IPS DF 19.7 (cell line): Measurements from ENCODE around the gene PTPRT.

ENCODE experiments used
- DNase-seq: peaks from one replicate; pipeline ENCODE4 v3.0.0-alpha.2; 2013; ENCODE audit warnings: low read depth, low spot score

The PTPRT gene

DNA sequence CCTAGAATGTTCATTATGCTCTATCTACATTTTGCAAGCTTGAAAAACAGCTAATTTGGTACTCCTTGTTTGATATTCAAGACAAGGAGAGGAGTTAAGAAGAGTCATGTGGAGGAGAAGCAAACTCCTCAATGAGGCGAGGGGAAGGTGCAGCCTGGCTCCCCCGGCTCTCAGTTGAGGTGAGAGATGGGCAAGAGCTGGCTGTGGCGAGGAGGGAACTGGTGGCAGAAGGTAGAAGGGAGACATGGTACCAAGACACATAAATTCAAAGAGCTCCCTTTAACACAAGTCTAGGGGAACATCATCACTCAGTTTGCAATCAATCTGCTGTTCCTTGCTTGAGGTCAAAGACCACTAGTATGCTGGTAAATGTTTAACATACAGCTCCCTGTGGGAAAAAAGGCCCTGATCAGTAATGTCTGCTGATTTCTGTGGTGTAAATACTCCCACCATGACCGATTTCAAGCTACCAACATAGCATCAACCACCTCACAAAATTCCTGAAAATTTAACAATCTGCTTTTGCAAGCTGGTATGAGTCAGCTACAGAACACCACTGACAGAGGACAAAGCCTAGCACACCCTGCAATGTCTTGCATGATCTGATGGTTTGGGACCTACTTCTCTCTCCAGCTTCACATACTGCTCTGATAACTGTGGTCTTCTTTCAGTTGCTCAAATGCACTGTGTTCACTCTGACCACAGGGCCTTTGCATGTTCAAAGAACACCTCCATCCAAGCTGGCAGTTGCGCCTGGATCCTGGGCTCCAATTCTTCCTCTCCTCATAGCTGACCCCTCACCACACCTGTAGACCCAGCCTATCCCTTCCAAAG lies 1055.2 kb downstream of the PTPRT start:
- no peak for DNase-seq

DNA sequence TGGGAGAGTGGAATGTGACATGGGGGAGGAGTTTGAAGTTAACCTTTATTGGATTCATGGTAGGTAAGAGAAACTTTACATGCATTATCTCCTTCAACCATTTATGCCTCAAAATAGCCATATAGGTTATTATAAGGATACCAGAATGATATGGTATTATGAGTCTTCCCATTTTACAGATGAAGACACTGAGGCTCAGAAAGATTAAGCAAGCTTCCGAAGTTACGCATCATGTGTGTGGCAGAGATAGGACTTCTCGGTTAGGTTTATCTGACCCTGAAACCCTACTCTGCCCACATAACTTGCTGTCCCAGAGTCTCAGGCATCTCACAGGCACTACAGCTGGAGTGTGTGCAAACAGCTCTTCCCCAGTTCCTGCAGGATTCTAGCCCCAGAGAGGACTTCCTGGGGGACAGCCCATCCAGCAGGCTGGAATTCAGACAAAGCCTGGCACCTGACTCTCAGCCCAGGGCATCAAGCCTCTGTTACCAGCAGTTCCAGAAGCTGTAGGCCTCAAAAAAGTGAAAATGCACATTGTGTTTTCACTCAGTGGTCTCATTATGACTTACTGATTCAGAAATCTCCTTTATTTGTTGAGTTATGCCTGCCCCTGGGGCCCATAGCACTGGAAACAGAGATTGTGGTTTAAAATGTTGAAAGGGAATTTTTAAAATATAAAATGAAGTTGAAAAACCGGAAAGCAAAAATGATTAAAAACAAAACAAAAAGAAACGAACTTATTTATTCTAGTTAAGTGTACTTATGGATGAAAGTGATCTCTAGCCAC lies 1058.7 kb downstream of the PTPRT start:
- no peak for DNase-seq

DNA sequence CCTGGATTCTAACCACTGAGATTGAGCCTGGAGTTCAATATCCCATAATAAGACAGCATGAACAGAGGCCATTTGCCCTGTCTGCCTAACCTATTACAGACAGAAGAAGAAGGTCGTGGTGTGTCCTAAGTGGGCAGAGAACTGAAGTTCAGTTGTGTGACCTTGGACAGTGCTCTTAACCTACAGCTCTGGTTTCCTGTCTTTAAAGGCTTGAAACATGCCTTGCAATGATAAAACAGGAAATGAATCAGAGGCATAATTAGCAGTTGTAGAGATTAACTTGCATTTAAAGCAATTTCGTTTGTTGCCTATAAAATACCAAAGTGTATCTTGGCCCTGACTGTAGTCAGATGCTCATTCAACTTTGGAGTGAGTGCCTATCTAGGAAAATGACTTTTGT lies 1064.3 kb downstream of the PTPRT start:
- DNase-seq = no peak

GRCh38 chr20:42123981-42124473 lies 1065.7 kb downstream of the PTPRT start:
- DNase-seq = no peak

DNA sequence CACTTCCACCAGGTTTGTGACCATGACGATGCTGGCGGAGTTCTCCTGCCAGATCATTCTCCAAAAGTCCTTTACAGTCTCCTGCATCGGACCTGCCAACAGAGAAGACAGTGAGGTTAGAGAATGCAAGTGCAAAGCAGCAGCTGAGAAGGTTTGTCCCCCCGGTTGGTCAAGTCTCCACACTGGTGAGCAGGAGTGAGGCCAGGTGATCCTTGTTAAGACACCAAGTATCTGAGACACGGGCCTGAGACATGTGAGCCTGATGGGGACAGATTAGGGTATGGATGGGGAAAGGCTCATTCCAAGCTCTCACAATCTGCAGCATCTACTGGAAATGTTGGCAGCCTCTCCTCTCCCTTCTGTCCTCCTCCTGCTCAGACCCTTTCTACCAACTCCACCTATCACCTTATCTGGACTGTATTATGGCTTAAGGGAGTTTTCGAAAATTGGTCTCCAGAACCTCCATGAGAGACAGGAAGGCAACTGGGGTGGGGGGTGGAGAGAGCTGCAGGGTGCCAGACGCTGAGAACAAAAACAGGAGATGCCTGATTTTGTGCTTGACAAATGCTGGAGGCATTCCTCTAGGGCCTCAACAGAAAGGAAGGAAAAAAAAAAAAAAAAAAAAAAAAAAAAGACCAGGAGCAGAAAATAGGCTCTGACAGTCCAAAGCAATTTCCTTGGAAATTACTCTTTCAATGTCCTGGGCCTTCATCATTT lies 1071.1 kb downstream of the PTPRT start:
- no peak for DNase-seq

- no peak for DNase-seq
Measured at GRCh38 chr20:42118001-42118400, 1071.7 kb downstream of the PTPRT start.

GRCh38 chr20:42113236-42113635 lies 1076.5 kb downstream of the PTPRT start:
- DNase-seq = no peak

DNA sequence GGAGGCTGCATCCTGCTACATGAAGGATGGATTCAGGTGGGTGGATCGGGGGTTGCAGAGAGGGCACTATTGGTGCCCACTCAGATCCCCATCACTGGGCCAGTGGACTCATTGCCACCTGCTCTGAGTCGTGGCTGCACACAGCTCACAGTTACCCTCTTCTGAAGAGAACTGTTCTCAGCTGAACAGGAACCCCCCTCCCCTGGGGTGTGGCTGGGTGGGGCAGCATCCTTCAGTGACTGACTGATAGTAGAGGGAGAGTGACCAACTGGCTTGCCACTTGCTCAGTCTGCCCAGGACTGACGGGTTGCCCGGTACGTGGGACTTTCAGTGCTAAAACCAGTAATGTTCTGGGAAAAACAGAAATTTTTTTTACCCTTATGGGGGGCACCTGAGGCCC lies 1077.5 kb downstream of the PTPRT start:
- no peak for DNase-seq

GRCh38 chr20:42111349-42111748 lies 1078.4 kb downstream of the PTPRT start:
- DNase-seq = no peak

GRCh38 chr20:42110301-42110700 lies 1079.4 kb downstream of the PTPRT start:
- DNase-seq = no peak

DNA sequence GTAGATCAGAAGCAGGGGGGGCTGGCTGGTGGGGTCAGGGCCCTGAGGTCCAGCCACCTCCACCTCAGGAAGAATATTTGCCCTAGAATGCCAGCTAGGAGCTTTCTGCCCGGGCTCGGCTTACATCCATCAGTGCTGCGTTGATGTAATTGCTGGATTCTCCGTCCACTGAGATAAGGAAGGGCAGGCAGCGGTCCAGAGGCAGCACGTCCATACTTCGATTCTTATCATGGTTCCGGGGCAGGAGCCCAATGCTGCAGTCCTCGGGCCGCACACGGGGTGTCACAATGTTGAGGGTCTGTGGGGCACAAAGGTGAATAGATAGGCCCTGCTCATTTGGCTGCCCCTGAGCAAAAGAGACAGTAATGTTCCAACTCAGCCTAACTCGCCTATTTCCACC lies 1087.7 kb downstream of the PTPRT start:
- no peak for DNase-seq

- DNase-seq = no peak
Measured at GRCh38 chr20:42100137-42100704, 1089.5 kb downstream of the PTPRT start.

DNA sequence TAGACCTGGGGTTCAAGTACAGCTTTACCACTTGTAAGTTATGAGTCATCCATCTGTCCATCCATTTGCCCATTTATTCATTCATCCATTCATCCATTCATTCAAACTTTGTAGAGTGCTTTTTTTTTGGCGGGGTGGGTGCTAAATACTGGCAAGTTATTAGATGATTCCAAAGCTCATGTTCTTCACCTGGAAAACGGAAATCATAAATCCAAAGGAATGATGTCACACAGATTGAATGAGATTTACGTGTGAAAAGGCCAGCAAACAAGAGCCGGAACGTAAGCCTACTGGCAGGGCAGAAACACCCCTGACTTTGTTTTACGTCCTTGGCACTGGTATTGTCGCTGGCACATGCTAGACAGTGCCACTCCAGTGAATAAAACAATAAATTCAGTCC lies 1090.6 kb downstream of the PTPRT start:
- no peak for DNase-seq

DNA sequence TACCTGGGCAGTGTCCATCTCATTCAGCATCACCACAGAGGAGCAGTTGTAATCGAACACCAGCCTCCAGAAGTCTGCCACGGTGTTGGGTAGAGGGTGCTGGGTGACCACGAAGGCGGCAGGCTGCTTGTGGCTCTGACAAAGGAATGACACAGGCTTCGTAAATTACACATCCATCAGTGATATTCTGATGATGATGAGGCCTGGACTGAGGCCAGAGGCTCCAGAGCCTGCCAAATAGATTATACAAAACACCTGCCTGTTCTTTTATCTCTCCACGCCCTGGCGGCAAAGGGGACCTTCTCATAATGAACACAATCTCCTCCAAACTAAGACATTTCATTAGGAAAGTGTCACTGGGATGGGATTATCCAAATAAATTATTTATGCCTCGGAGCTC lies 1091.3 kb downstream of the PTPRT start:
- DNase-seq = no peak

DNA sequence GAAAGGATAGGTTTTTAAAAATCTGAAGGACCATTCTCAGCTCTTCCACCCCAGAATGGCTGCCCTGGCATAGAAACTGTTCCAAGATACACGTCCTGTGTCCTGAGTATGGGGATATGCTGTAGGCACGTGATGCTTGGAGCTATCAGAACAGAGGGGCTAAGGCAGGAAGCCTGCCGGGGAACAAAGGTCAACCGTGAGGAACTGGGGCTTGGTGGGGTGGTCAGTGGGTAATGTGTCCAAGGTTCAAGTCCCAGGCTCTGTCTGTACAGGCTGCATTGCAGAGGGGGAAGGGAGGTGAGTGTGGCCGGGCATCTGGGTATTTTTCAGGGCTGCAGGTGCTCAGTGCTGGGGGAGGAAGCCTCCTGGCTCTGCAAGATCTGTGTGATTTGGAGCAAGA lies 1092.0 kb downstream of the PTPRT start:
- DNase-seq = no peak

- DNase-seq = no peak
Measured at GRCh38 chr20:42095221-42095620, 1094.5 kb downstream of the PTPRT start.

DNA sequence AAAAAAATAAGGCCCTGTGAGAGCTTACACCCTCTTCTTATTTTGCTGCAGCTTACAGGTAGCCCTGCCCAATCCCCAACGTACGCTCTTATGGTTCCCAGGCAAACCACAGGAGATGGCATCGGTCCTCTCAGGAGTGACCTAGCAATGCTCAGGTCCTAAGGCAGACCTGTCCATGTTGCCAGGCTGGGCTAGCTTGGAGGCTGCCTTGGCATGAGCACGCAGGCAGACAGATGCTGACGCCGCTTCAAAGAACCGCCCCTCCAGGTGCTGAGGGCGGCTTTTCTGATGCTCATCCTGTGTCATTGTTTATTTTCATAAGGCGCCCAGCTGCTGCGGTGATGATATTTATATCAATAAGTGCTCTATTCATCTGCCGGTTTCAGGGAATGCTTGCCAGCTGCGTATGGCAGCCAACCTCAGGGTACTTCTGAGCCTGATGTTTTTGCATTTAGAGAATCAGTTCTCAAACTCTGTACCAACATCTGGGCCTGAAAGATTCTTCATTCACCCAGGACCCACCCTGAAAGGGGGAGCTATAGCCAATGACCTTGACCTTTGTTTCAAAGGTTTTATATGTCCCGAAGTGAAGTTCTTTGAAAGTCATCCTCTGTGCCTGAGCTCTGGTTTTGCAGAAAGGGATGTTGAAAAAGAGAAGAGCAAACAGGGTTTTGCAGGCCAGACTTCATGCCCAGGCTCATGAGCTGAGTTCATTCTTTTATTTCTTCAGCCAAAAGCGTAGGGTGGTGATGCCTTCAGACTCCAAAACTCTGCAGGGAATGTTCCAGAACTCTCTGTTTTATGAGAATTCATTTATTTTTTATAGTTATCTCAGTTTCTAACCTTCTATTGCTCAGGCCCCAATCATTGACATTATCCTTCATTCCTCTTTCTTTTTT lies 1095.9 kb downstream of the PTPRT start:
- DNase-seq = no peak

DNA sequence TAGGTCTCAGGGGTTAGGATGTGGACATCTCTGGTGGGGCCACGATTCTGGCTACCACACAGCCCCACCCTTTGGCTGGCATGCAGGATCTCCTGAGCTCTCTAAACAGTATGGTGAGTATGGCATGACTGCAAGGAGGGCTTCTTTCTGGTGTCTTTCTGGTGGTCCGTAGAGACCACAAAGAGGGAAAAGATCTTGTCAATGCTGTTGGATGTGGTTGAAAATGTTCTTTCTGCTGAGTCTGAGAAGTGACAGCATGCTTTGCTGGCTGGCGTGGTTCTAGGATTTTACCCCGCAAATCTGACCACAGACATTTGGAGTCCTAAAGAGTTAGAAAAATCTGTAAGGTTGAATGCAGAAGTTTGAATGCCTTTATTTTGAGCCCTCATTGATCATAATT lies 1096.7 kb downstream of the PTPRT start:
- DNase-seq = no peak

- no peak for DNase-seq
Measured at GRCh38 chr20:42085366-42085765, 1104.3 kb downstream of the PTPRT start.

DNA sequence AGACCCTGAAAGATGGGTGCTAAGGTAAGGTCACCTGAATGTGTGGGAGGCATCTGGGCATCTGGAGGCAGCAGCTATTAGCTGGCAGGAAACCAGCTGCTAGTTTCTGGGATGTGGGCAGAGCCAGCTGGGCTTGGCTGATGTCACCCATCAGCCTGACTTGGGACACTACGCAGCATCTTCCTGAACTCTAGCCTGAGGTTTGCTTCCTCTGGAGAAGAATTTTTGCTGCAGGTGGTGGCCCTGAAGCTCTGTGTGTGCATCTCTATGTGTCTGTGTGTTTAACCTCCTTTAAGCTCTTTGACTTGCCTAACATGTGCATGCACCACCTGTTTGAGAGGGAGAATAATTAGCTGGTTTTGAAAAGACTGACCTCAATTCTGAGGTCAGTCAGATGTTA lies 1106.4 kb downstream of the PTPRT start:
- DNase-seq = no peak

- DNase-seq = no peak
Measured at GRCh38 chr20:42082611-42083010, 1107.1 kb downstream of the PTPRT start.
